HPDE6-E6E7 (cell line): ENCODE results near the gene CD7.
A peak's percentile ranks its signal among the peaks of the same experiment; 100 is the strongest.
"Not testable (repeated sequence)": the region's sequence is repeated elsewhere in the genome, so short reads cannot be mapped to it uniquely, and the experiment has no call there.

Experiments used
- DNase-seq: peaks from one replicate; pipeline ENCODE4 v3.0.0; 2011; ENCODE audit warnings: missing footprints; ENCODE audit errors: extremely low spot score

CD7 gene

DNA sequence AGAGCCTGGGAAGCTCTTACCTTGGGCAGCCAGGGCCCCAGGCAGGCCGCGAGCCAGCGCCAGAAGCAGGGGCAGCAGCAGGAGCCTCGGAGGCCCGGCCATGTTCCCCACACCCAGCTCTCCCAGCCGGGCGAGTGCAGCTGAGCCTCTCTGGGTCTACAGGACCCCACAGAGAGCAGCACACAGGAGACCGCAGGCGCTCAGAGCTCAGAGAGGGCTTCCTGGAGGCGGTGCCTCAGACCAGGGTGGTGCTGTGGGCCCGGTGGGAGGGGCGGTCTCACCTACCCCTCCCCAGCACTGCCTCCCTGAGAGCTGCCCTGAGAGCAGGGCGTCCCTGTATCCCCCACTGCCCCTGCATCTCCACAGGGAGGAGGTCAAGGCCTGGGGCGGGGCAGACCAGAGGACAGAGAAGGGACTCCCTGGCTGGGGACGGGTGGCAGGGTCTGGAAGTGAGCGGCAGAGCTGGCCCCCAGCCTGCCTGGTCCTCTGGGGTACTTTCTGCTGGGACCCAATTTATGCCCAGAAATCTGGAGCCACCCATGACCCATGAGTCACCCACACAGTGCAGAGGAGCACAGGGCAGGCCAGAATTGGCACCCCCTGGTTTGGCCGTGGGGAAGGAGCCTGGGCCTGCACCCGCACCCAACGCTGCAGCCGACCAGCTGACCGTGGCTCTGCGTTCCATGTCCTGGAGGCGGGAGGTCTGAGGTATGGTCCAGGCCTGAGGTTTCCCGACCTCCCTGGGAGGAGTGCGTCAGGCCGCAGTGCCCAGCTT lies at the start of gene CD7:
CD7 (minus strand) TSS at position 215 of the 775 bp plus-strand sequence; CDS start at position 102, 113 bp downstream.
- DNase-seq: no peak

DNA sequence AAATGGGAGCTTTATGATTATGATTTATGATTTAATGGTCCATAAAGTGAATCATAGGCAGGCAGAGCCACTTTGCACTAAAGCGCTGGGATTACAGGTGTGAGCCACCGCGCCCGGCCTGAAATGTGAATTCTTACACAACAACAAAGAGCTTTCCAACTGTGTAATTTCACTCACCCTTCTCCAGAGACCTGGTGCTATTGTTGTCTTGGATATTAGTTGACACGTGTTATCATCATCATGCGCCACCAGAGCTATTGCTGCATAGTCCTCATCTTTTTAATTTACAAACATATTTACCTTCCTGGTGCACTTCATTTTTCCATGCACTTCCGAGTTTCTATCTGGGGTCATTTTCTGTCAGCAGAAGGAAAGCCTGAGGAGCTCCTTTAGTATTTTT lies 49.3 kb upstream of the CD7 start:
- no peak for DNase-seq

DNA sequence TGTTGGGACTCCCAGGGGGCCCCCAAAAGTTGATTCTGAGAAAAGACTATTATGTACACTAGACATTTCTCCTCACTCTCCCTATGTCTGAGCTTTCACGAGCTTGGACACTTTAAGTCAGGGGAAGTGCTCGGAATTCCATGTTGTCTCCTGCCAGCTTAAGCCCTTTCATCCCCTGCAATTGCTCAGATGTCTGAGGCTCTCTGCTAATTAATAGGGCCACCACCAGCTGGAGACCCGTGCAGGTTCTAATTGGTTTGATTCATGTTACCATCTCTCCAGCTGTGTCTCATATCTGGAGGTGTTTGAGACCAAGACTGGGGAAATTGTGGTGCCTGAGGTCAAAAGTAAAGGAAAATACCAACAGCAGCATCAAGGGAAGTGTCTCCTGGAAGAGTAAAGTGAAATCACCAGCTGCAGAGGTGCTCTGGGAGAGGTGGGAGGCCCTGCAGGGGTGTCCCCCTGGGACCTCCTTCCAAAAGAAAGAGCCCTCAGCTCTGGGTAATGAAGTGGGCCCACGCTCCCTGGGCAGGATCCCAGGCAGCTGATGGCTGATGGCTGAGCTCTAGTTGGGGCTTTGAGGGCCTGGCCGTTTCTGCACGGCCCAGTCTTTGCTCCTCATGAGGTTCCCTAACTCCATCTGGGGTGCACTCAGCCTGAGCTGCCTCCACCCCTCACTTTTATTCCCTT lies 48.3 kb upstream of the CD7 start:
- no peak for DNase-seq

DNA sequence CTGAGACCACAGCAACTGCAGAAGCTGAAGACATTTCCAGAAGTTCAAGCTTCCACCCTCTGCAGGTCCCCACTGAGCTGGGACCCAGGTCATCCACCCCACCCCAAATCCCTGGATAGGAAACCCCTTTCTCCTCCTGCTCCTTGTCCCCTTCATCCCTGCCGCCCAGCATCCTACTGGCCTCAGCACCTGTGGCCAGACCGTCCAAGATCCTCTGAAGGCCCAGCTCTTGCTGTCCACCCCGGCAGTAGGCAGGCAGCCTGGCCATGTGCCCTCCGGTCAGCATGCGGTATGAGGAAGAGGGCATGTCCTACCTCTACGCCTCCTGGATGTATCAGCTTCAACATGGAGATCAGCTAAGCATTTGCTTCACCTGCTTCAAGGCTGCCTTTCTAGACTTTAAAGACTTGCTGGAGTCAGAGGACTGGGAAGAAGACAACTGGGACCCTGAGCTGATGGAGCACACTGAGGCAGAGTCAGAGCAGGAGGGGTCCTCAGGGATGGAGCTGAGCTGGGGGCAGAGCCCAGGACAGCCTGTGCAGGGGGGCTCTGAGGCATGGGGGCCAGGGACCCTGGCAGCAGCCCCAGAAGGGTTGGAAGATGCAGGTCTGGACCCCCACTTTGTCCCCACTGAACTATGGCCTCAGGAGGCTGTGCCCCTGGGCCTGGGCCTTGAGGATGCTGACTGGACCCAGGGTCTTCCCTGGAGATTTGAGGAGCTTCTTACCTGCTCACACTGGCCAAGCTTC lies 44.7 kb upstream of the CD7 start:
- DNase-seq: no peak

DNA sequence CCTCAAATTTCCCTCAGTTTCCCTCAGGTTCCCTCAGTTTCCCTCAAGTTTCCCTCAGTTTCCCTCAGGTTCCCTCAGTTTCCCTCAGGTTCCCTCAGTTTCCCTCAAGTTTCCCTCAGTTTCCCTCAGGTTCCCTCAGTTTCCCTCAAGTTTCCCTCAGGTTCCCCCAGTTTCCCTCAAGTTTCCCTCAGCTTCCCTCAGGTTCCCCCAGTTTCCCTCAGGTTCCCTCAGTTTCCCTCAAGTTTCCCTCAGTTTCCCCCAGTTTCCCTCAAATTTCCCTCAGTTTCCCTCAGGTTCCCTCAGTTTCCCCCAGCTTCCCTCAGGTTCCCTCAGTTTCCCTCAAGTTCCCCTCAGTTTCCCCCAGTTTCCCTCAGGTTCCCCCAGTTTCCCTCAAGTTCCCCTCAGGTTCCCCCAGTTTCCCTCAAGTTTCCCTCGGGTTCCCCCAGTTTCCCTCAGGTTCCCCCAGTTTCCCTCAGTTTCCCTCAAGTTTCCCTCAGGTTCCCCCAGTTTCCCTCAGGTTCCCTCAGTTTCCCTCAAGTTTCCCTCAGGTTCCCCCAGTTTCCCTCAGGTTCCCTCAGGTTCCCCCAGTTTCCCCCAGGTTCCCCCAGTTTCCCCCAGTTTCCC lies 42.2 kb upstream of the CD7 start:
- not testable (repeated sequence) for DNase-seq

DNA sequence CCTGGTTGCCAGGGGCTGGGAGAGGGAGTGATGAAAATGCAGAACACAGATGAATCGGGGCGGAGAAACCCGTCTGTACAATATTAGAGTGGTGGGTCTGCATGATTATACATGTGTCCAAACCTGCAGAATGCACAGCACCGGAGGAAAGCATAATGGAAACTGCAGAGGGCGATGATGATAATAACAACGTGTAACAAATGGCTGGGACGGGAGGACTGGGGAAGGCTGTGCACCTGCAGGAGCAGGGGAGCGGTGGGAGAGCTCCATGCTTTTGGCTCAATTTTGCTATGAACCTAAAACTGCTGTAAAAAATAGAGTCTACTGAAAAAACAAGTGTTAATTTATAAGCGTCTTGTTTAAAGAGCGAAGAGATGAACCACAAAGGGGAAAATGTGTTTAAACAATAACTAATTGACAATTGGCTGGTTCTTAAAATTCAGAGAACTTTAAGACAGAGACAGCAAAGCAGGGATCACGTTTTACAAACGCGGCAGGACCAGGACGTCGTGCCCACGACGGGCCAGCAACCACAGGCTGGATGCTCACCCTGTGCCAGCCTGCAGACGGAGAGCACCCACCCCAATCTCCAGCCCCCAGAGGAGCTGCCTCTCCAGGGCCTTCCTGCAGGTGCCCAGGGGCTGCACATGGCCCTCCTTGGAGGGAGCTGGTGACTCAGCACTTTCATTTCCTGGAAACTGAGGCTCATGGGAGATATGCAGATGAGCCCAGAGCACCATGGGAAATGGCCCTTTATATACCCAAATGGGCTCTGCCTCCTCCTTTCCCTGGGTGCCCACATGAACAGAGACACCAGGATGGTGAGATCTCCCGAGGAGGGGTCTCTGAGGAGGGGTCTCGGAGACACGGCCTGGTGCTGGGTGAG lies 41.3 kb upstream of the CD7 start, which contains the start of gene TEX19:
TEX19 (plus strand) TSS at position 783 of the 886 bp plus-strand sequence. CDS start 2,904 bp downstream, outside the sequence.
- no peak for DNase-seq

DNA sequence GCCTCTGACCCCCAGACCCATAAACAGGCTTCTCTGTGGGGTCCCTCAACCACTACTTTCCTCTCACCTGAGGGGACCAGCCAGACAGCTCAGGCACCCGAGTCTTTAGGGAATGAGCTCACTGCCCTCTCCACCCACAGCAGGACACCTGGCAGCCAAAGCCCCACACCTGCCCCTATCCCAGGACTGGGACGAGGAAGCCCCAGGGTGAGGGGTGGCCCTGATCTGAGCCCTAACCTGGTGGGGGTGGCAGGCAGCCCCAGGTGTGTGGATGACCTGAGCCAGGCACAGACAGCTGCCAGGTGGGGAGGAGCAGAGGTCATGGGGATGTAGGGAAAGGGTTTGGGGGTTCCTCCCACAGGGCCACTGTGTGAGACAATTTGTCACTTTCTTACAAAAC lies 40.0 kb upstream of the CD7 start:
- DNase-seq: no peak

DNA sequence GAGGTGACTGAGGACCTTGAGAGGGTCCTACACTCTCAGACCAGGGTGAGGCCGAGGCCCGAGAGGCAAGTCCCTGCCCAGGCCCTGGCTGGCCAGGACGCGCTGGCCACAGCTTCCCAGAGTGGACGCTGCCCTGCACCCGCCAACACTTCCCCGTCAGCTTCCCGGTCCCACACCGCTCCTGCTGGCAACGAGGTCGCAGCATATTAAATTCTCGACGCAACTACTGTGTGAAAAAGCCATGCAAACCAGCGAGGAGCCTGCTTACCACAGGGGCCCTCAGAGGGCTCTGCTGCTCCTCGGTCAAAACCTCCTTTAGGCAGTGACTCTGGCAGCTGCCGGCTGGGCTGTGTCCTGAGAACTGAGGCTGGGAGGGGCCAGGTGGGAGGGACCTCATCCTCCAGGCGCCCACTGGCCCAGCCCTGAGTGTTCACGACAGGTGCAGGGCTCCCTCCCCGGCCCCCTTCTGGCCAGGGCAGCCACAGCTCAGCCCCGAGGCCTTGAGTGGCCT lies 39.5 kb upstream of the CD7 start:
- DNase-seq: no peak

DNA sequence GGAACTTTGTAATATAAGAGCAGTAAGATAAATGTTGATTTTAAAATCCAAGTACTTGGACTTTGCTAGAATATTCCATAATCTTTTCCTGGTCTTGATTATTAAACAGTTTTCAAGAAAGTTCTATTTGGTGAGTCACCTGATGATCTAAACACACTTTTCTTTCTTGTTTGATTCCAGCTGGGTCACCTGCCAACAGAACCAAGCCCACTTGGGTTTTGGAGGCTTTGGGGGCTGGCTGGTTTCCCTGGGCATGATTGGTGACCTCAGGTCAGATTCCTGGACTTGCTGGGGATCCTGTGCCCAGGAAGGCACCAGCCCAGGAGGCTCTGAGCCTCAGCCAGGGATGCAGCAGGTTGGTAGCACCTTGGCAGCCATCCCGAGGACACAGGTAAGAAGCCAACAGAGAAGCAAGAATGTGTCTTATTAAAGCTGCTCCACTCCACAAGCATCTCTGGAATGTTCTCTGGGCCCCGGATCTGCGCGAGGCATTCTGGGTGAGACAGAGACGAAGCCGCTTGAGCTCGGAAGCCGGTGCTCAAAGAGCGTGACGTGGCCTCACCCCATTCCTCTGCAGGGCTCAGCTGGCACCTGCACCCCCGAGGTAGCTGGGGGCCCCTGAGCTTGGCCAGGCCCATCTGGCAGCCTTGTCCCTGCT lies 38.5 kb upstream of the CD7 start:
- peak; percentile 73 for DNase-seq

DNA sequence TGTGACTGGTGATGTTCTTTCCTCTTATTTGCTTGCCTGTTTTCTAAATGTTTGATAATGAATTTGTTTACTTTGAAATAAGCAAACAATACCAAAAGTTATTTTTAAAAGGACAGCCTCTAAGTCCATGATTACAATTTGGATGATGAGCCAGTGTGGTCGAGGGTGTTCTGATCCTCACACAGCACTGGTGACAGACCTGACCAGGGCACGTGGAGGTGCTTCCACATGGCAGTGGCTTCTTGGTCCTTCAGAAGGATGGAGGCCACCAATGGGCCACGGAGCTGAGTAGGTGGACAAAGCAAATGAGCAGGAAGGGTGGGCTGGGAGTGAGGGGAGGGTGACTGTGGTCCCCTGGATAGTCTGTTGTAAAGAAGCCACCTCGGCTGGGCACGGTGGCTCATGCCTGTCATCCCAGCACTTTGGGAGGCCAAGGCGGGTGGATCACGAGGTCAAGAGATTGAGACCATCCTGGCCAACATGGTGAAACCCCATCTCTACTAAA lies 37.4 kb upstream of the CD7 start:
- no peak for DNase-seq

DNA sequence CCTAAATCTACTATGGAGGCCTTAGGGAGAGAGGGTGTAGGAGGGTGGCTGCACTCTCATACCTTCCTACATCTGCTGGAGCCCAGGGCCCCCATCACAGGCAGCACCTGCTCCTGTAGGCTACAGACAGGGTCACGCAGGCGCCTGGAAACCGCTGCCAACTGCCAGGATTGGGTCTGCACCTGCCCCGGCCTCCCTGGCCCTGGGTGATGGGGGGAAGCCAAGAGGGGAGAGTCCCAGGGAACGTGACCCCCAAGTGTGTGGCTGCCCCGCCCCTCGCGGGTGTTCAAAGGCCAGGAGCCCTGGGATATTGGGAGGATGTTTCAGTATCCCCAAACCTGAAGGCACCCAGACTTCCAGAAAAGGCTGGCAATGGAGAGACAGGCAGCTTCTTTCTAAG lies 36.1 kb upstream of the CD7 start:
- DNase-seq: no peak

DNA sequence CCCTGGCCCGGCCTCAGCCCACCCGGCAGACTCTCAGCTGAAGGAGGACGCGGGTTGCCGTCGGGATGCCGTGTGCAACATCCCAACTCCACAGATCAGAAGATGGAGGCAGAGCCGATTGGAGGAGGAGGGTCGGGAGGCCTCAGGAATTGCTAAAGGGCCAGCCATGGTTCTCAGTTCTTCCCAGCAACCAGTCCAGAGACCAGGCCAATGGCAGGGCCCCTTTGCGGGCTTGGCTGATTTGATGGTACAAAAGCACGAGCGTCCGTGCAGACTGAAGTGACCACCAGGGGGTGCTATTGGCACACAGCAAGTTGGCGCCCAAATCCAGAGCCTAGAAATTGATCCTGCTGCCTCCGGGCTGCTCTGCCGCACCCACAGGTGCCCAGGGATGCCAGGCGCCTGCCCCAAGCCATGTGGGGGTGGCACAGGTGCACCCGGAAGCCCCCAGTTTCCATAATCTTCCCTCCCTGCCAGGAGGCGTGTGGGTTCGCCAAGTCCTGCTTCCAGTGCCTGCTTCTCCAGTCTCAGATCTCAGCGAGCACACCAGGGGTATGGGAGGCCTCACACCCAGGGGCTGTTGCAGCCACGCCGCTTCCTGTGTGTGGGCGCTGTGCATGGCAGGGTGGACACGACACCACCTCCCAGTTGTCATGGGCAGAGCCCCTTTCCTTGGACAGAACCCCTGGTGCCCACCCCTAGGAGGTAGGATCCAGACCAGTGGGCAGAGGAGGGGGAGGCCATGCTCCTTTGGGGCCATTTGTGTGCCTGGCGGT lies 34.5 kb upstream of the CD7 start:
- no peak for DNase-seq

DNA sequence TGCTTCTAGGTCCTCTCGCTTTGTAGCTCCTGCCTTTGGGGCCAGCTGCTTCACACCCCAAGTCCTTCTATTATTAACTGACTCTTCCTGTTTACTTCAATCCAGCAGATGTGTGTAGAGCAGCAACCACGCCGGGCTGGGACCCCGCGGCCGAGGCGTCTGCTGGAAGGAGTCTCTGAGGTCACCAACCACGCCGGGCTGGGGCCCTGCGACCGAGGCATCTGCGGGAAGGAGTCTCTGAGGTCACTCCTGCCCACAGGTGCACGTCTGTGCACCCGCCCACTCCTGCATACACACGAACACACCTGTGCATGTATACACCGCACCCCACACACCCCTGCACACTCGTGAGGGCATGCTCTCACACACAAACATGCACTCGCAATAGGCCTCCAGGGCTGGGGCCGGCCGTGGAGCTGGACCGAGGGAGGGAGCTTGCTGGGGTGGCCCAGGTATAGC lies 33.9 kb upstream of the CD7 start:
- DNase-seq: no peak

DNA sequence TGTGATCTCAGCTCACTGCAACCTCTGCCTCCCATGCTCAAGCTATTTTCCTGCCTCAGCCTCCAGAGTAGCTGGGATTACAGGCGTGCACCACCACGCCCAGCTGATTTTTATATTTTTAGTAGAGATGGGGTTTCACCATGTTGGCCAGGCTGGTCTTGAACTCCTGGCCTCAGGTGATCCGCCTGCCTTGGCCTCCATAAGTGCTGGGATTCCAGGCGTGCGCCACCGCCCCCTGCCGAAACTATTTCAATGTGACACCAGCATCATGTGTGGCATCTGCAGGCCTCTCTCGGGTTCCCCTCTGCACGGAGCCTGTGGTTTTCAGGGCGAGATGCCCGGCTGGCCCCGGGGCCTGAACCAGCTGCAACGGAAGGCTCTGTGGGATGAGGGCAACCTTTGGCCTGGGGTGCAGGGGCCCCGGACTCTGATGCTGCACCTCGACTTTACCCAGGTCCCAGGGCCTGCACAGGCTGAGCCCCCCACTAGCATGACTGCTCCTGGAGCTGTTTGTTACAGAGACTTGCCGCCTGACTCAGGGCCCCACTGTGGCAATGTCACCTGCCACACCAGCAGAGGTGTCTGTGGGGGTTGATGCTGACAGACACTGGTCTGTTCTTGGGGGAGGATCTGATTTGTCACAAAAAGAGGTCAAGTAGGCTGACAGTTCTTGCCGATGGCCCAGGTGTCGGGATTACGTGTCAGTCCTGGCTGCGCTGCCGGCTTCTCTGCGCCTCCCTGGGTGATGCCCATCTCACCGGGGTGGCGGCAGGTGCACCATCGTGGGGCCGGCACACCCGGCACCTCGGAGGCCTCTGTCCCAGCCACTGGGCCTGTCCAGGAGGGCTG lies 33.0 kb upstream of the CD7 start:
- no peak for DNase-seq

DNA sequence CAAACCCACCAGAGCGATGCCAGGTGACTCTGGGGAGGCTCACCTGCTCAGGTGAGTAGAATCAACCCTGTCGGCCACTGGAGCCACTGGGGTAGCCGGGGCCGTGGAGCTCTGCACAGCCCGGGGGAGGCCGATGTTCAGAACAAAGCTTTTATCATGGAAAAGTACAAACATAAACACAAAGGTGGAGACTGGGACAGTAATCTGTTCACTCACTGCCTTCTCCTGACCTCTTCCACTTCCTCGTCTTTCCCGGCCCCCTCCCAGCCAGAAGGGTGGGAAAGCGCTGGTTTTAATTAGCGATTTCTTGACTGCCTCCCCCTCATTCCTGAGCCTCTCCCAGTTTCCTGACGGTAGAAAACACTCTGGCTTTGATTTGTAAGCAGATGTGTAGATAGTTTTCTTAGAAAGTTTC lies 31.9 kb upstream of the CD7 start:
- no peak for DNase-seq

DNA sequence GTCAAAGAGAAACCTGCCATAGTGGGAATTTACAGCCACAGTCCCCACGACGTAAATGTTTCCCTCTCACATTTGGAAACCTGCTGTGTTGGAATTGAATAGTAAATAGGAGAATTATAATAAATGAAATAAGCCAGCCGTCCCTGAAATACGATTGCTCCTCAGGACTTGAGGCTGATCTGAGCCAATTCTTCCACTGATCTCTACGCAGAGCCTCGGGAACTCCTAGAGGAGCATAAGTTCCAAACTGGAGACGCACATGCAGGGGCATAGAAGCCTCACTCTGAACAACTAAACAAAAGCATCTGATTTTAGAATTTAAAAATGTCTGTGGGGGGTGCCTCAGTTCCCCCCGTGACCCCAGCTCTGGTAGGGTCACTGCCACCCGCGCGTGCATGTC lies 31.5 kb upstream of the CD7 start:
- DNase-seq: no peak

DNA sequence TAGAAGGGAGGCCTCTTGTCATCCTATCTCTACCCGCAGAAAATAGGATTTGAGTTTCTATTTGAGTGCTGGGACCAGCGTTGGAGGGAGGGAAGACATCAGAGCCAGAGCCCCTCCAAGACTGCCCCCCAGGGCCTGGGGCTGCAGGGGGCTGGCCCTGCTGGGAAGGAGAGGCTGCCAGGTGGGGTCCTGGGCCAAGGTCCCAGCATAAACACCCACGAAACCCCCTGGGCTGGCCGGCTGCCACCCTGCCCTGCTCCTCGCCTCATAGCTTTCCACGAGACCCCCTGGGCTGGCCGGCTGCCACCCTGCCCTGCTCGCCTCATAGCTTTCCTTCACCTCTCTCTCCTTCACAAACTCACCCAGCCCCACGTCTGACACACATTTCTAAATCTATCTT lies 31.0 kb upstream of the CD7 start:
- no peak for DNase-seq

DNA sequence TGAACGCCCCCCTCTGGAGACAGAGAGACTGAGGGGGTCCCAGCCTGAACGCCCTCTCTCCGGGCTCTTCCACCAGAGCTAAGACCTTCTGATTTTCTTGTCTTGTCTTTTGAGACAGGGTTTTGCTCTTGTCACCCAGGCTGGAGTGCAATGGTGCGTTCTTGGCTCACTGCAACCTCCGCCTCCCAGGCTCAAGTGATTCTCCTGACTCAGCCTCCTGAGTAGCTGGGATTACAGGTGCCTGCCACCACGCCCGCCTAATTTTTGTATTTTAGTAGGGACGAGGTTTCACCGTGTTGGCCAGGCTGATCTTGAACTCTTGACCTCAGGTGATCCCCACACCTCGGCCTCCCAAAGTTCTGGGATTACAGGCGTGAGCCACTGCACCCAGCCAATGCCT lies 30.6 kb upstream of the CD7 start:
- DNase-seq: not testable (repeated sequence)
